ENCODE results near the gene AKAP8. TPM values are rescaled to one million over a fixed set of nuclear protein-coding genes. Genes with fewer than 3 reads are reported as not detected.
"Not testable (repeated sequence)": the region's sequence is repeated elsewhere in the genome, so short reads cannot be mapped to it uniquely, and the experiment has no call there.

Gene AKAP8
- total and polyA plus RNA-seq, 10 donors = 13.9 to 51.3 (median 30.6) TPM

- no peaks in the 10 kb centered on the region for H3K9me3 ChIP-seq
- WGBS, 5 donors = 89 to 100% (median 96%) methylated on average over 4 of the region's 4 CpGs
Measured at GRCh38 chr19:15340086-15340485, 39.5 kb downstream of the AKAP8 start.

GRCh38 chr19:15337202-15337601 is 42.4 kb downstream of the AKAP8 start:
- WGBS, 5 donors = 86 to 94% (median 91%) methylated on average over 8 of the region's 8 CpGs
- no peaks in the 10 kb centered on the region for H3K27me3 ChIP-seq (replicated peaks in 1 of 7)
- no peak overlapping the region for H3K4me3 ChIP-seq
- no peaks in the 10 kb centered on the region for H3K9me3 ChIP-seq
- H3K27ac ChIP-seq = no peak overlapping the region
- intact Hi-C loops (cut with DNase I; ENCODE audit: low total_unique reads) = no loop called here
- TF ChIP-seq CTCF (IDR thresholded peaks at IDR 0.05 in 8 of 11, conservative IDR thresholded peaks at IDR 0.05 in 3 of 11) = no peak
- no peak for TF ChIP-seq POLR2A (IDR thresholded peaks at IDR 0.05)
- TF ChIP-seq POLR2AphosphoS5 (IDR thresholded peaks at IDR 0.05) = no peak
- H3K4me1 ChIP-seq = peaks cover 7 to 35% (median 20%) of the 10 kb centered on the region in 6 donors
- peaks cover 0 to 46% (median 2%) of the 10 kb centered on the region in 6 donors for H3K36me3 ChIP-seq
- DNase-seq = peak; percentile 23

More at GRCh38 chr19:15340086-15340485, 39.5 kb downstream of the AKAP8 start:
- intact Hi-C loops (cut with DNase I; ENCODE audit: low total_unique reads) = no loop called here
- TF ChIP-seq POLR2AphosphoS5 (IDR thresholded peaks at IDR 0.05) (no peak), POLR2A (IDR thresholded peaks at IDR 0.05) (no peak), CTCF (IDR thresholded peaks at IDR 0.05 in 8 of 11, conservative IDR thresholded peaks at IDR 0.05 in 3 of 11) (no peak)
- Histone ChIP-seq H3K4me3 (no peak overlapping the region), H3K27ac (no peak overlapping the region), H3K27me3 (replicated peaks in 1 of 7) (no peaks in the 10 kb centered on the region), H3K4me1 (peaks cover 0 to 9% (median 0%) of the 10 kb centered on the region in 6 donors), H3K36me3 (peaks cover 0 to 66% (median 11%) of the 10 kb centered on the region in 6 donors)
- no peak for DNase-seq

DNA sequence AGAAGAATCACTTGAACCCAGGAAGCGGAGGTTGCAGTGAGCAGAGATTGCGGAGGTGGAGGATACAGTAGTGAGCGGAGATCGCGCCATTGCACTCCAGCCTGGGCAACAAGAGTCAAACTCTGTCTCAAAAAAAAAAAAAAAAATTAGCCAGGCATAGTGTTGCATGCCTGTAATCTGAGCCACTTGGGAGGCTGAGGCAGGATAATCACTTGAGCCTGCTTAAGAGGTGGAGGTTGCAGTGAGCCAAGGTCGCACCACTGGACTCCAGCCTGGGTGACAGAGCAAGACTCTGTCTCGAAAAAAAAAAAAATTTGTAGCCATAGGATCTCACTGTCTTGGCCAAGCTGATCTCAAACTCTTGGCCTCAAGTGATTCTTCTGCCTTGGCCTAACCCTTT is 43.6 kb downstream of the AKAP8 start:
- H3K9me3 ChIP-seq; H3K4me3 ChIP-seq; intact Hi-C loops (cut with DNase I; ENCODE audit: low total_unique reads); H3K27me3 ChIP-seq (replicated peaks in 1 of 7); H3K27ac ChIP-seq: not testable (repeated sequence)
- Histone ChIP-seq H3K36me3 (peaks cover 0 to 35% (median 0%) of the 10 kb centered on the region in 6 donors), H3K4me1 (peaks cover 7 to 39% (median 23%) of the 10 kb centered on the region in 6 donors)
- DNase-seq = peak; percentile 33
- 77 to 88% (median 87%) methylated on average over 7 of the region's 7 CpGs for WGBS, 5 donors

GRCh38 chr19:15332311-15332996 is 47.1 kb downstream of the AKAP8 start, which contains the start of gene BRD4:
Gene BRD4 (minus strand): TSS chr19:15332539. CDS start chr19:15273099, 59,440 bp downstream.
- Histone ChIP-seq H3K36me3 (peaks cover 0 to 20% (median 0%) of the 10 kb centered on the region in 6 donors), H3K27me3 (replicated peaks in 1 of 7) (no peaks in the 10 kb centered on the region), H3K4me1 (peaks cover 40 to 74% (median 58%) of the 10 kb centered on the region in 6 donors), H3K9me3 (no peaks in the 10 kb centered on the region), H3K4me3 (peak within 1 kb of the TSS; percentile 79 to 99 (median 92)), H3K27ac (peak within 1 kb of the TSS; percentile 75 to 99 (median 94))
- 3 to 9% (median 5%) methylated on average over 23 to 81 of the region's 81 CpGs for WGBS, 5 donors
- intact Hi-C loops (cut with DNase I; ENCODE audit: low total_unique reads) = no loop called here
- peak in 1 of 3 donors; percentile 33 for TF ChIP-seq POLR2A (IDR thresholded peaks at IDR 0.05)
- TF ChIP-seq POLR2AphosphoS5 (IDR thresholded peaks at IDR 0.05) = peak; percentile 68 to 80 (median 75)
- TF ChIP-seq CTCF (IDR thresholded peaks at IDR 0.05 in 8 of 11, conservative IDR thresholded peaks at IDR 0.05 in 3 of 11) = no peak
- peak; percentile 94 for DNase-seq

All from spleen (tissue), 11 donors.